ELF-1 (cell line): ENCODE data around the gene RTL1.

Experiments used
- DNase-seq: peaks from one replicate; pipeline ENCODE4 v3.0.0-alpha.2; 2016; ENCODE audit warnings: low read depth, low spot score

The RTL1 gene

GRCh38 chr14:100903672-100904185 is at the start of gene RTL1:
TSS of gene RTL1 (minus strand) at chr14:100903722. CDS start at chr14:100884788, 18,934 bp downstream.
- DNase-seq: no peak

- no peak for DNase-seq
These were observed 46.5 kb upstream of the RTL1 start for GRCh38 chr14:100950024-100950423.

GRCh38 chr14:100944052-100944451 is 40.5 kb upstream of the RTL1 start:
- no peak for DNase-seq

DNA sequence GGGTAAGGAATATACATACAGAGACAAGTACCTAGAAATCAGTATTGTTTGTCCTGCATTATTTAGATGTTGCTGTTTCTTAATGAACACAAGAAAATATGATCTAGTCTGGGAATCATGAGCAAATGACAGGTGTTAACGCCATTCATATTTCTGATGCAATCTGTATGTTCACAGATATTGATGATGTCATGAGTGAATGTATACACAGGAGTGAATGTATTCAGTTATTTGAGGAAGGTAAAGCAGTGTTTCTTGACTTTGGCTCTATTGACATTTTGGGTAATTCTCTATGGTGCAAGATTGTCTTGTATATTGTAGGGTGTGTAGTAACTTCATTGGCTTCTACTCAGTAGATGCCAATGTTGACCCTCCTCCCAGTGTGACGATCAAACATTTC is 26.7 kb upstream of the RTL1 start:
- no peak for DNase-seq

- DNase-seq: no peak
These were observed 12.0 kb upstream of the RTL1 start for GRCh38 chr14:100915560-100915959.

DNA sequence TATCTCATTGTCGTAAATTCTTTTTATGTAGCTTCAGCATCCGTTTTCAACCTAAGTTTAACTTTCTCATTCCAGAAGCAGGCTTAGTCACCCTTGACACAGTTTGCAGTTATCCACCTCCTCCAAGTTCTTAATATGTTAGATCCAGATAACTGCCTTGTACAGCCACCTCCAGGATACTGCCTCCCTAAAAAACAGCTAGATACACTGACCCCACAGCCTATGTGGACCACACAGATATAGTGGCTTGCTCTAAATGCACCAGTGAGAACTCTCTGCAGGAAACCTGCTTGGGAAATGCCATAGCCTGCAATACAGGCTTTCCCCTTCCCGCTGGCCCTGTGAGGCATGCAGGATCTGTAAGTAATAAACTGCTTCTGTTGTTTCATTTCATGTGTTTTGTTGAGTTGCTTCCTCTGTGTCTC is 11.1 kb upstream of the RTL1 start:
- DNase-seq: no peak

- DNase-seq: no peak
These were observed 8.3 kb upstream of the RTL1 start for GRCh38 chr14:100911665-100912316.

GRCh38 chr14:100910888-100911664 is 7.6 kb upstream of the RTL1 start:
- no peak for DNase-seq

DNA sequence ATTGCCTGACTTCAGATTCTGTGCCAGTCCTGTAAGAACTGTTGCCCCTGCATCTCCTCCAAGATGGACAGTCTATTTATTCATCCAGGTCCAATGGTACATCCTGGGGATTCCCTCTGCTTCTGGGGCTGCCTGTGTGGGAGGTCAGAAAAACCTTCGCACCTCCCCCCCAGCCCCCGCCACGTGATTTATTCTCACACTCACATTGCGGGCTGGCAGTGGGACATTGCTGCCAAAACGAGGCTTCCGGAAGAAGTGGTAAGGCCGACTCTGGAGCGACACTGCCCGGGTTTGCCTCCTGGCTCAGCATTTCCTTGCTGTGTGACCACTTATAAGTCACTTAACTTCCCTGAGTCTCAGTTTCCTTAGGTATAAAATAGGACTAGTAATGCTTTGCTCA is 5.9 kb upstream of the RTL1 start:
- no peak for DNase-seq

- DNase-seq: no peak
These were observed 3.7 kb upstream of the RTL1 start for GRCh38 chr14:100907240-100907639.

GRCh38 chr14:100906420-100906819 is 2.9 kb upstream of the RTL1 start:
- DNase-seq: no peak

- no peak for DNase-seq
These were observed 1.6 kb upstream of the RTL1 start for GRCh38 chr14:100905166-100905565.

DNA sequence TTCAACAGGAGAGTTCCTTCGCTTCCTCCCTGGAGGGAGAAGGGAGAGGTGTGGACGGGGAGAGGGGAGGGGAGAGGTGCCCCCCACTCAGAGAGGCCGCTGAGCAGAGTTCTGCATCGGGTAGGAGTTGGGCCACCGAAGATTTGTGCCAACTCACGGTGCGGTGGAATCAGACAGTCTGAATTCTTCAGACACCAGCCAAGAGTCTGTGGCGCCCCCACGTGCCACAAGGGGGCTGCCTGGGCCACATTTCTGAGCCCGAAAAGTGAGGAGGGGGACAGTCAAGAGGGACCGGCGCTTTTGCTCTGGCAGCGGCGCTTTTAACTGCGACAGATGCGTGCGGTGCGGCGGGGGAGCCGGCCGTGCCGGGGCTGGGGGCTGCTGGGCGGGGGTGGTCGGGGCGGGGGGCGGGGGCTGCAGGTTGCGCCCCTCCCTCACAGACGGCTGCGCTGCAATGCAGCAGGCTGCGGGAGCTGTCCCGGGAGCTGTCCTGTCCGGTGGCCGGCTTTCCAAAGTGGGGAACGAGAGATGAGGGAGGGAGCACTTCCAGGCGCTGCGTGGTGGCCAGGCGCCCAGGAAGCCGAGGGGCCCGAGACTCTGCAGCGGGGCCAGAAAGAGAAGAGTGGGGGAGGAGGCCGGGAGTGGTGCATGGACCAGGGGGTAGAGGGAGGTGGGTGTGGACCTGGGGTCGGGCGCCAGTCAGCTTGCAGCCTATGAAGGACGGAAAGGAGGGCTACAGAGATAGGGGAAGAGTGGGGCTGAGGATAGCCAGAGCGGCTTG is 975 bp upstream of the RTL1 start:
- peak; percentile 59 for DNase-seq

DNA sequence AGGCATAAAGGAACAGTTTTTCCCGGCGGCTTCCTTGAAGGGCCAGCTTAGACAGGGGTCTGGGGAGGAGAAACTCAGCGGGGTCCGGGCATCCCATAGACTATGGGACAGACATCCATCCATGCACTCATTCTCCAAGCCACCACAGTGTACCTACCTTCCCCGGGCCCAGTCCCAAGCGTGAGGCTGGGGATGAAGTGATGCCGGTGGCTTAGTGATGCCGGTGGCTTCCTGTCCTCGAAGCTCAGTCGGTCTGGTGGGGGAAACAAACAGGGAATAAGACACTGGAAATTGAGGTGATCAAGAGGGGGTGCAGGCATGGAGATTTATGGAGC is 421 bp downstream of the RTL1 start:
- DNase-seq: no peak

DNA sequence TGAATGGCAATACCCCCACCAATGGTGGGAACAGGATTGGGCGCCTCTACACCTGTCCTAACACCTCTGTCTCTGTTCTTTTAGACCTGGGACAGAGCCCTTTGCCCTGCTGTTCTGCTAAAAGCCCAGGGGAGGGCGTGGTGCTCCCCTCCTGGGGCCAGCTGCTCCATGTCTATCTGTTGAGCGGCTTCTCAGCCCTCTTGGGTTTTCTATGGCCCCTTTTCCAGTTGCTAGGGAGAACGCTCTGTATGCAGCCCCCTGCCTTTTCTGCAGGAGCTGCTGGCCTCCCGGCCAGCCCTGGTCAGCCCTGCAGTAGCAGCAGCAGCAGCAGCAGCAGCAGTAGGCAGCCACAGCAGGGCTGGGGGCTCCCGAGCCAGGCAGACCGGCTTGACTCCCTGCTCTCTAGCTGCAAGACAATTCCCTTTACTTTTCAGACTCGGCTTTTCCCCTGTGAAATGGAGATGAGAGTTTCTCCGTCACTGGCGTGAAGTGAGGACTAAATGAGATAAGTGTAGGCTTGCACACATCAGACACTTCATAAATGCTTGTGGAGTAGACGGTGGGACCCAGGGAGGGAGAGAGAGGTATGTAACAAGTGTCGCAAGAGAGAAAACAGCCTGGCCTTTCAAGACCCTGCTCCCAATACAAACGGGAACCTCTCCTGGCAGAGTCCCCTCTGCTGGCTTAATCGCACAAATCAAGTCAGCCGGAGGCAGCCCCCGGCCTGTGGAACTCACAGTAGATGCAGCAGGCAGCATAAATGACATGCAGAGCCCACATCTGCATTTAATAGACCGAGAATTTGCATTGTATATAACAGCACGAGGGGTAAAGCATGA is 1.0 kb downstream of the RTL1 start:
- peak; percentile 66 for DNase-seq

DNA sequence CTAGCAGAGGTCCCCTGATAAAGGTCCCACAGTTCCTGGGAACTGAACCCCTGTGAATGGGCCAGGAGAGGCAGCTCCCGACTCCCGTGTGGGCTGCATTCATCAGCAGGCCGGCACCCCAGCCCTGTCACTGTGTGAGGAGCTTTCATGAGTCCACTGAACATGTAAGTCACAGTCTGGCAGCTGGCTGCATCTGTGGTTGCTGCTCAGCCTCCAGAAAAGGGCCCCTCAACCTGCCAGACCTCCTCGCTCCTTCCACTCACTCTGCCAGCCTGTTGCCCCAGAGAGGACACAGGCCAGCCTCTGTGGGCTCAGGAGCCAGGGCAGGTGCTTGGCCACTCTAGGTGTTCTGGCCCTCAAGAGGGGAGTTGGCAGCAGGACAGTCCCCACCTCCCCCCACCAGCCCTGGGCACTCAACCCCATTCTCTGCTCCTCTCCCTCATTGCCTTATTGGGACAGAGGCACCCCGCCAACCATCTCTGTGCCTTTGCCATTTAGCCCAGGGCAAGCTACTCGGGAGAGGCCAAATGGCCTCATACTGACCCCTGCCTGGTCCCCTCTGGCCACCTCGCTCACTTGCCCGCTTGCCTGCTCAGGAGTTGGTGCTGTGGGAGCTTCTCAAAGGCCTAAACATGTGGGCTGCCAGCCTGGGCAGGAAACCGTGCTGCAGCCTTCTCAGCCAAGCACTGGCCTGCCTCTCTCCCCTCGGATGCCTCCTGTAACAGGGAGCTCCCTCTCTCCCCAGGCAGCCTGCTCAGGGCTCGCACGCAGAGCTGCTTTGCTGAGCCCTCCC is 1.9 kb downstream of the RTL1 start:
- no peak for DNase-seq

- DNase-seq: peak; percentile 79
These were observed 2.6 kb downstream of the RTL1 start for GRCh38 chr14:100900837-100901390.

DNA sequence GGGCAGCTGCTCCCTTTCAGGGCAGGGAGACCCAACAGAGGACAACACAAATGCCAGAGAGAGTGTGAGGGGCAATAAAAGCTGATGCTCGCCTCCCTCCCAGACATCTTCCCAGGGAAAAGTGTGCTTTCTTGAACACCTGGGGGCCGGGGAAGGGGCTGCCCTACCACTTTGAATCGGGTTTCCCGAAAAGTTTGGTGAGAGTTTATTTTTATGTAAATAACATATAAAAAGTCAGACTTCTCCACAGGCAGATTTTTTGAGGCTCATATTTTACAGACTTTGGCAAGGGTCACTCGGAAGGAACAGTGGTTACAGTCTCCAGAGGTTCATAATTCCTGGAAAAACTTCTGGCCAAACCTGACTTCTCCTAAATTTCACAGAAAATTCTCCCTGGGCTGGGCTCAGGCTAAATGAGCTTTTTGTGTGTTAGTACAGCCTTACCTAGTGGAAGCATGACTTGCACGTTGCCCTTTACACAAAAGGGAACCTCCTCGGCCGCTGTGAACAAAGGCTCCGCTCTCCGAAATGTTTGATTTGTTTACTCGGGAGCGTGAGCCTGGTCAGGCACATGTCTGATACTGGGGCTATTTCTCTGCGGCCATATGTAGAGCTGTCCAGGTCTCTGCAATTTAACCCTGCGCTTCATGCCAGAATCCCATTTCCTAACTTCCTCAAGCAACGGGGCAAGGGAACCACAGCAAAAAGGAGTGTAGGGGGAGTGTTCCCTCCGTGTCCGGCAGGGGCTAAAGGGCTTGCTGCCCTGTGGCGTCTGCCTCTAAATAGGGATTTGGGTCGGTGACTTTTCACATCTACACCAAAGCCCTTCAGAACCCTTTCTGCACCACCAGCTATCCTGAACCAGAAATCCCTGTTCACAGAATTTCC is 3.4 kb downstream of the RTL1 start:
- peak; percentile 49 for DNase-seq
